ENCODE measurements around the gene TMEM178A. TPM values are rescaled to one million over a fixed set of nuclear protein-coding genes. Genes with fewer than 3 reads are reported as not detected.

The TMEM178A gene
- polyA plus RNA-seq, 3 donors: 0.15 TPM; not detected in 2

DNA sequence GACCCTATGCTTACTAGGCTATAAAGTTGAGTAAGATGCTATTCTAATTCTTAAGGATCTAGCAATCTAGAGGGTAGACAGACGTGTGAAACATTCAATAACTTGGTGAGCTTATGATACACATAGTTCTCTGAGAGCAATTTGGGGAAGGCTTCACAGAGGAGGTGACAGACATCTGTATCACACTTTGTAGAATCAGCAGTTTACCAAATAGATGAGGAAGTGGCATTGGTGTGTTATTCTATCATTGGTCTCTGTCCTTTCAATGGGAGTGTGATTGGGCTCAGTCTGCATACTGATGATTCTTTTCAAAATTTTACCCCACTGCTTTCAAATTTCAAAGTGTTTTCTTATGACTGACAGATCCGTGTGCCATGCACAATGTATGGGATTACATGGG, 47.0 kb upstream of the TMEM178A start:
- H4K20me1 ChIP-seq (ENCODE audit: insufficient read depth, low read length): no peaks in the 10 kb centered on the region
- H3K9me3 ChIP-seq (replicated peaks in 1 of 2; ENCODE audit: control insufficient read depth in 1 of 2, insufficient read depth in 1 of 2, low read length in 2 of 2): no peaks in the 10 kb centered on the region

GRCh38 chr2:39620067-39620466, 45.6 kb upstream of the TMEM178A start:
- peaks cover 0 to 3% (median 0%) of the 10 kb centered on the region in 7 donors for H3K9me3 Mint-ChIP-seq
- H3K9ac ChIP-seq (ENCODE audit: insufficient read depth, low read length, poor library complexity, severe bottlenecking): no peak overlapping the region
- H3K79me2 ChIP-seq (ENCODE audit: insufficient read depth, low read length): no peaks in the 10 kb centered on the region
- no peak overlapping the region for H3K27ac ChIP-seq (ENCODE audit: low read depth in 1 of 2, low read length in 2 of 2)
- no peaks in the 10 kb centered on the region for H4K20me1 ChIP-seq (ENCODE audit: insufficient read depth, low read length)
- H3K4me2 ChIP-seq (replicated peaks; ENCODE audit: extremely low read depth, low read length, poor library complexity, severe bottlenecking): peak overlapping the region; percentile 49
- H3K4me3 ChIP-seq (replicated peaks in 1 of 3; ENCODE audit: low read depth in 2 of 3, low read length in 3 of 3): peak overlapping the region in 2 of 3 experiments; percentile 9 to 31
- peak overlapping the region in 1 of 2 donors; percentile 77 for H3K4me3 Mint-ChIP-seq
- H3K36me3 Mint-ChIP-seq: no peaks in the 10 kb centered on the region
- no peaks in the 10 kb centered on the region for H3K36me3 ChIP-seq (replicated peaks in 1 of 2; ENCODE audit: control insufficient read depth in 1 of 2, insufficient read depth in 2 of 2, low read length in 2 of 2)
- H3K4me1 Mint-ChIP-seq: peaks cover 27% of the 10 kb centered on the region
- H3K27me3 ChIP-seq (ENCODE audit: control insufficient read depth in 2 of 2, insufficient read depth in 2 of 2, low read length in 2 of 2): no peaks in the 10 kb centered on the region
- intact Hi-C loops (cut with micrococcal nuclease): no loop called here
- H3K27ac Mint-ChIP-seq: peak overlapping the region in 6 of 7 donors; percentile 9 to 63 (median 36)
- H2AFZ ChIP-seq (ENCODE audit: insufficient read depth, low read depth, low read length, poor library complexity, severe bottlenecking): peak overlapping the region; percentile 19
- H3K9me3 ChIP-seq (replicated peaks in 1 of 2; ENCODE audit: control insufficient read depth in 1 of 2, insufficient read depth in 1 of 2, low read length in 2 of 2): no peaks in the 10 kb centered on the region
- DNase-seq: peak; percentile 70 to 80 (median 73)
- no peaks in the 10 kb centered on the region for H3K27me3 Mint-ChIP-seq (ENCODE audit: low read depth in 3 of 3)
- TF ChIP-seq, protein P1, sequence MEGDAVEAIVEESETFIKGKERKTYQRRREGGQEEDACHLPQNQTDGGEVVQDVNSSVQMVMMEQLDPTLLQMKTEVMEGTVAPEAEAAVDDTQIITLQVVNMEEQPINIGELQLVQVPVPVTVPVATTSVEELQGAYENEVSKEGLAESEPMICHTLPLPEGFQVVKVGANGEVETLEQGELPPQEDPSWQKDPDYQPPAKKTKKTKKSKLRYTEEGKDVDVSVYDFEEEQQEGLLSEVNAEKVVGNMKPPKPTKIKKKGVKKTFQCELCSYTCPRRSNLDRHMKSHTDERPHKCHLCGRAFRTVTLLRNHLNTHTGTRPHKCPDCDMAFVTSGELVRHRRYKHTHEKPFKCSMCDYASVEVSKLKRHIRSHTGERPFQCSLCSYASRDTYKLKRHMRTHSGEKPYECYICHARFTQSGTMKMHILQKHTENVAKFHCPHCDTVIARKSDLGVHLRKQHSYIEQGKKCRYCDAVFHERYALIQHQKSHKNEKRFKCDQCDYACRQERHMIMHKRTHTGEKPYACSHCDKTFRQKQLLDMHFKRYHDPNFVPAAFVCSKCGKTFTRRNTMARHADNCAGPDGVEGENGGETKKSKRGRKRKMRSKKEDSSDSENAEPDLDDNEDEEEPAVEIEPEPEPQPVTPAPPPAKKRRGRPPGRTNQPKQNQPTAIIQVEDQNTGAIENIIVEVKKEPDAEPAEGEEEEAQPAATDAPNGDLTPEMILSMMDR (IDR thresholded peaks at IDR 0.05): no peak
- WGBS (ENCODE audit: insufficient coverage): 0% methylated on average over 4 of the region's 6 CpGs
- H3K4me1 ChIP-seq (ENCODE audit: control insufficient read depth in 1 of 2, insufficient read depth in 2 of 2, low read length in 2 of 2): peaks cover 18 to 24% of the 10 kb centered on the region in 2 donors

More for the DNA sequence above, 47.0 kb upstream of the TMEM178A start:
- Mint-ChIP-seq H3K9me3 (peaks cover 0 to 3% (median 0%) of the 10 kb centered on the region in 7 donors), H3K4me3 (no peak overlapping the region), H3K27me3 (ENCODE audit: low read depth in 3 of 3) (no peaks in the 10 kb centered on the region), H3K36me3 (no peaks in the 10 kb centered on the region), H3K27ac (peak overlapping the region in 1 of 7 donors; percentile 79), H3K4me1 (peaks cover 27% of the 10 kb centered on the region)
- Histone ChIP-seq H3K36me3 (replicated peaks in 1 of 2; ENCODE audit: control insufficient read depth in 1 of 2, insufficient read depth in 2 of 2, low read length in 2 of 2) (no peaks in the 10 kb centered on the region), H3K27me3 (ENCODE audit: control insufficient read depth in 2 of 2, insufficient read depth in 2 of 2, low read length in 2 of 2) (no peaks in the 10 kb centered on the region), H3K4me2 (replicated peaks; ENCODE audit: extremely low read depth, low read length, poor library complexity, severe bottlenecking) (no peak overlapping the region), H2AFZ (ENCODE audit: insufficient read depth, low read depth, low read length, poor library complexity, severe bottlenecking) (no peak overlapping the region), H3K79me2 (ENCODE audit: insufficient read depth, low read length) (no peaks in the 10 kb centered on the region), H3K9ac (ENCODE audit: insufficient read depth, low read length, poor library complexity, severe bottlenecking) (no peak overlapping the region), H3K4me3 (replicated peaks in 1 of 3; ENCODE audit: low read depth in 2 of 3, low read length in 3 of 3) (no peak overlapping the region), H3K4me1 (ENCODE audit: control insufficient read depth in 1 of 2, insufficient read depth in 2 of 2, low read length in 2 of 2) (peaks cover 18 to 24% of the 10 kb centered on the region in 2 donors), H3K27ac (ENCODE audit: low read depth in 1 of 2, low read length in 2 of 2) (no peak overlapping the region)
- no CpG with 5 or more reads among the region's 2 CpGs for WGBS (ENCODE audit: insufficient coverage)
- intact Hi-C loops (cut with micrococcal nuclease): no loop called here
- peak; percentile 11 to 29 (median 14) for DNase-seq
- TF ChIP-seq, protein P1 (IDR thresholded peaks at IDR 0.05): no peak
